ENCODE measurements around the gene CA5A.

DNA sequence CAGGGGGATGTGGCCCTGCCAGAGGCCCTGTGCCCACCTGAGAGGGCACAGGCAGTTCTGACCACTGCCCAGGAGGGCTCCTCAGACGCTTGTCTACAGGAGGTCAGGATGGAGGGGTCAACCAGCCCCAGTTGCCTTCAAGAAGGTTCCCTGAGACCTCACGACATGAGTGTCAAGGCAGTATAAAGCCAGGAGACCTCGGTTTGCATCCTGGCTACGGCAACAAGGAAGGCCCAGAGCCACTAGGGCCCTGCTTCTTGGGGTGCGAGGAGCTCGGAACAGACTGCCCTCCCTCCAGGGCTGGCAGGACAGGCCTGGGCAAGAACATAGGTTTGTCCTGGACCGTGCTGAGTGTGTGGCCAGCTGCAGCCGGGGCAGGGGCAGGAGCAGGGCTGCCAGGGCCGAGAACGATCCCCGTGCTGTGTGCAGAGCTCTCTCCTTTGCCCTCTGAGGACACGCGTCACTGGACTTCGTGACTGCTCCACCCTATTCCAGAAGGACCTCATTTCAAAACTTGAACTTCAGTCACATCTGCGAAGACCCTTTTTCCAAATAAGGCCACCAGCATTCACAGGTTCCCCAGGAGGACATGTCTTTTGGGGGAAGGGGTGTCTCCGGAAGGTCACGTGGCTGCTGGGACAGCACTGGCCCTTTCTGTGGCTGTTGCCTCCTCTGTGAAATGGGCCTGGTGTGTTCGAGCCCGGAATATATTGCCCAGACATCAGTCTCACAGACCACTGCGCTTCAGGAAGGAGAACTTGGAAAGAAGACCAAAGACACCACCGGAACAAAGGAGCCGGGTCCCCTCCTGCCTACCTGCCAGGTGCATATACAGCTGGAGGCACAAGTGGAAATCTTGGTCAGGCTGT lies 94.8 kb downstream of the CA5A start:
- TF ChIP-seq, protein P1, sequence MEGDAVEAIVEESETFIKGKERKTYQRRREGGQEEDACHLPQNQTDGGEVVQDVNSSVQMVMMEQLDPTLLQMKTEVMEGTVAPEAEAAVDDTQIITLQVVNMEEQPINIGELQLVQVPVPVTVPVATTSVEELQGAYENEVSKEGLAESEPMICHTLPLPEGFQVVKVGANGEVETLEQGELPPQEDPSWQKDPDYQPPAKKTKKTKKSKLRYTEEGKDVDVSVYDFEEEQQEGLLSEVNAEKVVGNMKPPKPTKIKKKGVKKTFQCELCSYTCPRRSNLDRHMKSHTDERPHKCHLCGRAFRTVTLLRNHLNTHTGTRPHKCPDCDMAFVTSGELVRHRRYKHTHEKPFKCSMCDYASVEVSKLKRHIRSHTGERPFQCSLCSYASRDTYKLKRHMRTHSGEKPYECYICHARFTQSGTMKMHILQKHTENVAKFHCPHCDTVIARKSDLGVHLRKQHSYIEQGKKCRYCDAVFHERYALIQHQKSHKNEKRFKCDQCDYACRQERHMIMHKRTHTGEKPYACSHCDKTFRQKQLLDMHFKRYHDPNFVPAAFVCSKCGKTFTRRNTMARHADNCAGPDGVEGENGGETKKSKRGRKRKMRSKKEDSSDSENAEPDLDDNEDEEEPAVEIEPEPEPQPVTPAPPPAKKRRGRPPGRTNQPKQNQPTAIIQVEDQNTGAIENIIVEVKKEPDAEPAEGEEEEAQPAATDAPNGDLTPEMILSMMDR (IDR thresholded peaks at IDR 0.05 in 4 of 5, conservative IDR thresholded peaks at IDR 0.05 in 1 of 5) = no peak
- no peak for TF ChIP-seq POLR2A (IDR thresholded peaks at IDR 0.05)

Data from gastrocnemius medialis (tissue), 4 donors.